HCT116 (cell line): ENCODE results near the gene LRRC14B. TPM values are rescaled to one million over a fixed set of nuclear protein-coding genes. Genes with fewer than 3 reads are reported as not detected.

ENCODE experiments used
- ATAC-seq: fragments of 200-7000 bp; cut with Tn5 transposase; 2 replicates; pipeline ENCODE4 v1.9.1; 2020; ENCODE audit warnings: mild to moderate bottlenecking, moderate library complexity
- BruUV-seq: library from RNA; stranded (reverse); fragments of 400-500 nt; replicated peaks from 2 replicates; lab custom pipeline; 2021; lab: Mats Ljungman, UMichigan
- CTCF ChIA-PET: fragments of 300-600 bp; sonication (Branson Sonifier 250); formaldehyde crosslinking; loops from one replicate; lab custom pipeline; 2021; ENCODE audit warnings: antibody characterized with exemption; lab: Charles Lee
- POLR2A ChIA-PET: fragments of 300-600, 350-600 bp; sonication (Branson Sonifier 250); formaldehyde crosslinking; loops from one replicate; lab custom pipeline; 2021; ENCODE audit warnings: antibody characterized with exemption; lab: Charles Lee
- RAD21 ChIA-PET, 2 experiments: fragments of 300-600 bp; sonication (Branson Sonifier 250); formaldehyde crosslinking; loops; one replicate each; lab custom pipeline; 2023; ENCODE audit warnings: low total read pairs in 2 of 2; ENCODE audit not compliant: uncharacterized antibody in 2 of 2, unreplicated experiment in 2 of 2, low non-redundant PET in 1 of 2; lab: Charles Lee
- DNase-seq: peaks from one replicate; pipeline ENCODE4 v3.0.0-alpha.2; 2010; ENCODE audit warnings: low read depth, low spot score
- H2AFZ ChIP-seq: fragments of 200-600 bp; shearing (Covaris generic), sonication (generic); 2 replicates; pipeline ENCODE4 v1.6.1; 2017; ENCODE audit warnings: low read depth, mixed run types, mixed read lengths, antibody characterized with exemption, low read length; ENCODE audit not compliant: poor library complexity, severe bottlenecking
- H3K27ac ChIP-seq: 2 replicates; pipeline ENCODE4 v1.5.1; 2012; ENCODE audit warnings: low read depth, low read length
- H3K27me3 ChIP-seq: fragments of 200-600 bp; sonication (generic); 2 replicates; pipeline ENCODE4 v1.6.1; 2016; ENCODE audit warnings: mixed run types, low read length, mixed read lengths; ENCODE audit not compliant: insufficient read depth
- H3K36me3 ChIP-seq, 2 experiments: fragments of 200-500 bp in 1 of 2; fragments of 200-600 bp in 1 of 2; sonication (Bioruptor generic) in 1 of 2; sonication (generic) in 1 of 2; 2 replicates each; pipeline versions ENCODE4 v1.5.1 to v1.6.1; 2014 to 2016; ENCODE audit warnings: low read length in 2 of 2, inconsistent platforms in 1 of 2, mixed read lengths in 1 of 2, mixed run types in 1 of 2; ENCODE audit not compliant: insufficient read depth in 2 of 2, control insufficient read depth in 1 of 2
- H3K4me1 ChIP-seq, 2 experiments: fragments of 200-600 bp in 1 of 2; sonication (generic) in 1 of 2; 2 replicates each; pipeline versions ENCODE4 v1.5.1 to v1.6.1; 2012 to 2017; ENCODE audit warnings: low read length in 2 of 2, inconsistent platforms in 1 of 2, mild to moderate bottlenecking in 1 of 2, mixed read lengths in 1 of 2, mixed run types in 1 of 2, moderate library complexity in 1 of 2; ENCODE audit not compliant: insufficient read depth in 2 of 2, control insufficient read depth in 1 of 2
- H3K4me2 ChIP-seq: fragments of 200-600 bp; sonication (generic); 2 replicates; pipeline ENCODE4 v1.6.1; 2017; ENCODE audit warnings: mixed run types, low read length, mixed read lengths
- H3K4me3 ChIP-seq, 2 experiments: fragments of 200-600 bp in 1 of 2; sonication (generic) in 1 of 2; replicated peaks in 1 of 2; 2 replicates each; pipeline ENCODE4 v1.5.1; 2011 to 2016; ENCODE audit warnings: low read length in 2 of 2, control low read depth in 1 of 2, low read depth in 1 of 2, mild to moderate bottlenecking in 1 of 2, mixed read lengths in 1 of 2, mixed run types in 1 of 2
- H3K79me2 ChIP-seq: fragments of 200-600 bp; sonication (generic); 2 replicates; pipeline ENCODE4 v1.6.1; 2017; ENCODE audit warnings: mild to moderate bottlenecking, mixed run types, low read length, moderate library complexity, mixed read lengths; ENCODE audit not compliant: insufficient read depth
- H3K9ac ChIP-seq: fragments of 200-600 bp; sonication (generic); 2 replicates; pipeline ENCODE4 v1.6.1; 2016; ENCODE audit warnings: low read length, mixed read lengths
- H3K9me2 ChIP-seq: fragments of 200-600 bp; sonication (generic), shearing (Covaris generic); 2 replicates; pipeline ENCODE4 v1.6.1; 2017; ENCODE audit warnings: mixed run types, mild to moderate bottlenecking, moderate library complexity; ENCODE audit not compliant: insufficient read depth
- H3K9me3 ChIP-seq, 2 experiments: fragments of 200-500 bp in 1 of 2; fragments of 200-600 bp in 1 of 2; sonication (Bioruptor generic) in 1 of 2; sonication (generic) in 1 of 2; 2 replicates each; pipeline ENCODE4 v1.6.1; 2014 to 2017; ENCODE audit warnings: low read length in 2 of 2, mixed read lengths in 2 of 2, inconsistent platforms in 1 of 2, low read depth in 1 of 2, mild to moderate bottlenecking in 1 of 2, mixed run types in 1 of 2, moderate library complexity in 1 of 2; ENCODE audit not compliant: control insufficient read depth in 1 of 2, insufficient read depth in 1 of 2
- H4K20me1 ChIP-seq: fragments of 200-600 bp; sonication (generic), shearing (Covaris generic); 2 replicates; pipeline ENCODE4 v1.6.1; 2017; ENCODE audit warnings: mixed run types, mild to moderate bottlenecking, moderate library complexity; ENCODE audit not compliant: insufficient read depth
- ATF3 ChIP-seq: IDR thresholded peaks from 2 replicates; pipeline ENCODE4 v1.6.1; 2012
- POLR2AphosphoS5 ChIP-seq: IDR thresholded peaks from 2 replicates; pipeline ENCODE4 v1.6.1; 2011; ENCODE audit warnings: mild to moderate bottlenecking, low read depth, low read length, moderate library complexity
- REST ChIP-seq: IDR thresholded peaks from 2 replicates; pipeline ENCODE4 v1.6.1; 2012; ENCODE audit warnings: low read depth
- SP1 ChIP-seq: IDR thresholded peaks from 2 replicates; pipeline ENCODE4 v1.6.1; 2012; ENCODE audit warnings: low read depth
- ZFX ChIP-seq: fragments of 450-650 bp; IDR thresholded peaks from 2 replicates; pipeline ENCODE4 v1.6.1; 2017
- intact Hi-C: fragments of 100-400 bp; cut with micrococcal nuclease; formaldehyde crosslinking; loops from 2 replicates; pipeline ENCODE4 v1.10.0; 2022
- total RNA-seq: library from RNA; stranded (reverse); gene quantifications from one replicate; pipeline ENCODE4 v1.2.1, GENCODE V29; 2021; ENCODE audit not compliant: unreplicated experiment

LRRC14B gene
- total RNA-seq, 1 experiment from 2014 or later, result not detected

- H3K27me3 ChIP-seq, result no peaks in the 10 kb centered on the region
- POLR2A ChIA-PET, result no interaction called here
Observed at GRCh38 chr5:157801-158200, 33.5 kb upstream of the LRRC14B start.

More at GRCh38 chr5:157801-158200, 33.5 kb upstream of the LRRC14B start:
- no peak for TF ChIP-seq POLR2AphosphoS5
- TF ChIP-seq ATF3, result no peak
- TF ChIP-seq SP1, result no peak
- no peak for TF ChIP-seq ZFX
- no peak for TF ChIP-seq REST
- Histone ChIP-seq H3K27ac (no peak overlapping the region), H3K79me2 (no peaks in the 10 kb centered on the region), H3K4me3 (no peak overlapping the region), H4K20me1 (no peaks in the 10 kb centered on the region), H3K9me3 (no peaks in the 10 kb centered on the region), H3K9me2 (no peaks in the 10 kb centered on the region), H3K4me2 (no peak overlapping the region), H3K36me3 (no peaks in the 10 kb centered on the region), H3K9ac (no peak overlapping the region), H3K4me1 (no peaks in the 10 kb centered on the region), H2AFZ (no peak overlapping the region)
- intact Hi-C loops, result no loop called here
- no peak for DNase-seq
- no TSS peak for BruUV-seq
- RAD21 ChIA-PET, result no interaction called here
- ATAC-seq, result no peak
- CTCF ChIA-PET, result no interaction called here
